Neural progenitor cell (in vitro differentiated cells): ENCODE data around the gene MOCOS. TPM values are rescaled to one million over a fixed set of nuclear protein-coding genes. Genes with fewer than 3 reads are reported as not detected.

Source experiments
- DNase-seq: peaks from one replicate; pipeline ENCODE4 v3.0.0-alpha.2; 2016; ENCODE audit warnings: low spot score
- H2AFZ ChIP-seq: fragments of 200-600 bp; sonication (generic); replicated peaks from 2 replicates; pipeline ENCODE4 v1.6.1; 2016; ENCODE audit warnings: antibody characterized with exemption
- H3F3A ChIP-seq: fragments of 200-600 bp; sonication (generic); 2 replicates; pipeline ENCODE4 v1.6.1; 2016; ENCODE audit warnings: antibody characterized with exemption, low read depth
- H3K27ac ChIP-seq: fragments of 200-600 bp; sonication (generic); 2 replicates; pipeline ENCODE4 v1.5.1; 2016; ENCODE audit warnings: mild to moderate bottlenecking
- H3K27me3 ChIP-seq: fragments of 200-600 bp; sonication (generic); 2 replicates; pipeline ENCODE4 v1.6.1; 2016; ENCODE audit warnings: mild to moderate bottlenecking, moderate library complexity
- H3K36me3 ChIP-seq: fragments of 200-600 bp; sonication (generic); 2 replicates; pipeline ENCODE4 v1.5.1; 2016
- H3K4me1 ChIP-seq: fragments of 200-600 bp; sonication (generic); 2 replicates; pipeline ENCODE4 v1.6.1; 2016; ENCODE audit warnings: mixed run types
- H3K4me2 ChIP-seq: fragments of 200-600 bp; sonication (generic); 2 replicates; pipeline ENCODE4 v1.6.1; 2016
- H3K4me3 ChIP-seq: fragments of 200-600 bp; sonication (generic); 2 replicates; pipeline ENCODE4 v1.5.1; 2016
- H3K79me2 ChIP-seq: fragments of 200-600 bp; sonication (generic); 2 replicates; pipeline ENCODE4 v1.6.1; 2016; ENCODE audit warnings: low read depth
- H3K9ac ChIP-seq: fragments of 200-600 bp; sonication (generic); 2 replicates; pipeline ENCODE4 v1.6.1; 2016
- H3K9me3 ChIP-seq: fragments of 200-600 bp; sonication (generic); 2 replicates; pipeline ENCODE4 v1.5.1; 2016; ENCODE audit warnings: low read depth
- H4K20me1 ChIP-seq: fragments of 200-600 bp; sonication (generic); 2 replicates; pipeline ENCODE4 v1.6.1; 2016; ENCODE audit warnings: low read depth
- H3K27ac Mint-ChIP-seq: 3 replicates; pipeline ENCODE4 v1.8.0; 2021; ENCODE audit warnings: mixed read lengths
- H3K27me3 Mint-ChIP-seq: 2 replicates; pipeline ENCODE4 v1.8.0; 2022; ENCODE audit warnings: low read depth, mild to moderate bottlenecking, inconsistent platforms, moderate library complexity, mixed read lengths; ENCODE audit not compliant: insufficient read depth
- H3K36me3 Mint-ChIP-seq: 3 replicates; pipeline ENCODE4 v1.8.0; 2021; ENCODE audit warnings: mixed read lengths
- H3K4me1 Mint-ChIP-seq: 3 replicates; pipeline ENCODE4 v1.8.0; 2021; ENCODE audit warnings: mixed read lengths
- H3K4me3 Mint-ChIP-seq: 3 replicates; pipeline ENCODE4 v1.8.0; 2021; ENCODE audit warnings: mild to moderate bottlenecking, moderate library complexity, mixed read lengths
- H3K9me3 Mint-ChIP-seq: 3 replicates; pipeline ENCODE4 v1.8.0; 2020; ENCODE audit warnings: mixed read lengths
- CTCF ChIP-seq: fragments of 200-600 bp; sonication (generic); IDR thresholded peaks from 2 replicates; pipeline ENCODE4 v1.5.1; 2017; ENCODE audit warnings: antibody characterized with exemption, mild to moderate bottlenecking
- EZH2 ChIP-seq: fragments of 200-600 bp; sonication (generic); IDR thresholded peaks from 2 replicates; pipeline ENCODE4 v1.6.1; 2017; ENCODE audit warnings: antibody characterized with exemption, mild to moderate bottlenecking, moderate library complexity
- EZH2phosphoT487 ChIP-seq: fragments of 200-600 bp; sonication (generic); IDR thresholded peaks from 2 replicates; pipeline ENCODE4 v1.6.1; 2017; ENCODE audit warnings: antibody characterized with exemption
- total RNA-seq: library from RNA; depleted of rRNA; stranded (reverse); fragments of >200 nt; gene quantifications from 2 replicates; pipeline ENCODE4 v1.2.3, GENCODE V29; 2015; ENCODE audit warnings: low replicate concordance

Gene MOCOS
- total RNA-seq, 1 donor from 2014 or later, result 0.36 TPM

- Histone ChIP-seq H3F3A (peaks cover 12% of the 10 kb centered on the region), H3K27me3 (peaks cover 62% of the 10 kb centered on the region), H3K9me3 (no peaks in the 10 kb centered on the region), H3K9ac (no peak overlapping the region), H2AFZ (peak overlapping the region; percentile 97), H3K4me3 (peak overlapping the region; percentile 56), H3K79me2 (no peaks in the 10 kb centered on the region), H3K36me3 (no peaks in the 10 kb centered on the region), H4K20me1 (peaks cover 15% of the 10 kb centered on the region), H3K4me1 (peaks cover 6% of the 10 kb centered on the region), H3K4me2 (peak overlapping the region; percentile 96), H3K27ac (no peak overlapping the region)
- no peak overlapping the region for H3K27ac Mint-ChIP-seq
- TF ChIP-seq CTCF, result no peak
- peak; percentile 29 for TF ChIP-seq EZH2
- TF ChIP-seq EZH2phosphoT487, result peak; percentile 11
- no peaks in the 10 kb centered on the region for H3K36me3 Mint-ChIP-seq
- H3K9me3 Mint-ChIP-seq, result no peaks in the 10 kb centered on the region
- peaks cover 22% of the 10 kb centered on the region for H3K27me3 Mint-ChIP-seq
- DNase-seq, result peak; percentile 23
- H3K4me3 Mint-ChIP-seq, result peak overlapping the region; percentile 87
- H3K4me1 Mint-ChIP-seq, result peaks cover 16% of the 10 kb centered on the region
Measured at GRCh38 chr18:36187826-36188721, 777 bp downstream of the MOCOS start.

GRCh38 chr18:36188916-36189315 lies 1.6 kb downstream of the MOCOS start:
- Histone ChIP-seq H3K36me3 (no peaks in the 10 kb centered on the region), H2AFZ (no peak overlapping the region), H3K9me3 (no peaks in the 10 kb centered on the region), H4K20me1 (peaks cover 15% of the 10 kb centered on the region), H3K4me3 (no peak overlapping the region), H3K9ac (no peak overlapping the region), H3K4me2 (no peak overlapping the region), H3K27me3 (peaks cover 62% of the 10 kb centered on the region), H3K27ac (no peak overlapping the region), H3K4me1 (peaks cover 6% of the 10 kb centered on the region), H3F3A (peaks cover 12% of the 10 kb centered on the region), H3K79me2 (no peaks in the 10 kb centered on the region)
- TF ChIP-seq CTCF (no peak), EZH2phosphoT487 (no peak), EZH2 (no peak)
- peak overlapping the region; percentile 87 for H3K4me3 Mint-ChIP-seq
- peak; percentile 31 for DNase-seq
- no peaks in the 10 kb centered on the region for H3K9me3 Mint-ChIP-seq
- no peaks in the 10 kb centered on the region for H3K36me3 Mint-ChIP-seq
- H3K27me3 Mint-ChIP-seq, result peaks cover 22% of the 10 kb centered on the region
- peaks cover 16% of the 10 kb centered on the region for H3K4me1 Mint-ChIP-seq
- H3K27ac Mint-ChIP-seq, result no peak overlapping the region

GRCh38 chr18:36189486-36189885 lies 2.2 kb downstream of the MOCOS start:
- peaks cover 15% of the 10 kb centered on the region for H4K20me1 ChIP-seq
- TF ChIP-seq EZH2 (no peak), CTCF (no peak), EZH2phosphoT487 (no peak)
- Mint-ChIP-seq H3K27ac (no peak overlapping the region), H3K9me3 (no peaks in the 10 kb centered on the region), H3K4me1 (peaks cover 16% of the 10 kb centered on the region), H3K4me3 (no peak overlapping the region), H3K27me3 (peaks cover 22% of the 10 kb centered on the region), H3K36me3 (no peaks in the 10 kb centered on the region)
- no peak overlapping the region for H2AFZ ChIP-seq
- H3K36me3 ChIP-seq, result no peaks in the 10 kb centered on the region
- H3K4me1 ChIP-seq, result peaks cover 6% of the 10 kb centered on the region
- no peak for DNase-seq
- peaks cover 12% of the 10 kb centered on the region for H3F3A ChIP-seq
- H3K79me2 ChIP-seq, result no peaks in the 10 kb centered on the region
- no peak overlapping the region for H3K4me2 ChIP-seq
- H3K9ac ChIP-seq, result no peak overlapping the region
- H3K27ac ChIP-seq, result no peak overlapping the region
- no peak overlapping the region for H3K4me3 ChIP-seq
- H3K27me3 ChIP-seq, result peaks cover 56% of the 10 kb centered on the region
- H3K9me3 ChIP-seq, result no peaks in the 10 kb centered on the region
